PC-3 (cell line): Measurements from ENCODE around the gene SPSB1. TPM values are rescaled to one million over a fixed set of nuclear protein-coding genes. Genes with fewer than 3 reads are reported as not detected.

Experiments used
- ATAC-seq: fragments of 200-7000 bp; cut with Tn5 transposase; 2 replicates; pipeline ENCODE4 v1.9.1; 2020; ENCODE audit warnings: mild to moderate bottlenecking, moderate library complexity
- BruUV-seq: library from RNA; stranded (reverse); fragments of 400-500 nt; replicated peaks from 2 replicates; lab custom pipeline; 2021; lab: Mats Ljungman, UMichigan
- CTCF ChIA-PET: fragments of 300-600 bp; sonication (Branson Sonifier 250); formaldehyde crosslinking; loops from one replicate; lab custom pipeline; 2022; ENCODE audit warnings: antibody characterized with exemption; lab: Charles Lee
- POLR2A ChIA-PET: fragments of 300-600 bp; sonication (Branson Sonifier 250); formaldehyde crosslinking; loops from one replicate; lab custom pipeline; 2022; ENCODE audit warnings: antibody characterized with exemption; ENCODE audit not compliant: unreplicated experiment; lab: Charles Lee
- DNase-seq: peaks from one replicate; pipeline ENCODE4 v3.0.0-alpha.2; 2015
- H2AFZ ChIP-seq: fragments of 300-600 bp; sonication (generic); 2 replicates; pipeline ENCODE4 v1.6.0; 2016; ENCODE audit warnings: antibody characterized with exemption, low read length
- H3F3A ChIP-seq: fragments of 300-600 bp; sonication (generic); one replicate; pipeline ENCODE4 v1.6.0; 2017; ENCODE audit warnings: antibody characterized with exemption, low read length, control low read depth, mild to moderate bottlenecking; ENCODE audit not compliant: unreplicated experiment
- H3K27ac ChIP-seq: fragments of 300-600 bp; sonication (generic); 2 replicates; pipeline ENCODE4 v1.5.1; 2016; ENCODE audit warnings: mild to moderate bottlenecking, low read length
- H3K27me3 ChIP-seq: fragments of 300-600 bp; sonication (generic); 2 replicates; pipeline ENCODE4 v1.6.1; 2016; ENCODE audit warnings: low read length, mixed read lengths
- H3K36me3 ChIP-seq: fragments of 300-600 bp; sonication (generic); 2 replicates; pipeline ENCODE4 v1.6.1; 2016; ENCODE audit warnings: low read depth, mixed run types, low read length, mixed read lengths
- H3K4me1 ChIP-seq: fragments of 300-600 bp; sonication (generic); 2 replicates; pipeline ENCODE4 v1.5.1; 2016; ENCODE audit warnings: low read length; ENCODE audit not compliant: insufficient read depth
- H3K4me2 ChIP-seq: fragments of 300-600 bp; sonication (generic); 2 replicates; pipeline ENCODE4 v1.6.0; 2016; ENCODE audit warnings: low read length
- H3K4me3 ChIP-seq: fragments of 300-600 bp; sonication (generic); 2 replicates; pipeline ENCODE4 v1.5.1; 2016; ENCODE audit warnings: mild to moderate bottlenecking, low read length, mixed read lengths
- H3K79me2 ChIP-seq: fragments of 300-600 bp; sonication (generic); 2 replicates; pipeline ENCODE4 v1.6.1; 2017; ENCODE audit warnings: low read length, mixed read lengths
- H3K9ac ChIP-seq: fragments of 300-600 bp; sonication (generic); 2 replicates; pipeline ENCODE4 v1.6.0; 2016; ENCODE audit warnings: mild to moderate bottlenecking, low read length
- H3K9me2 ChIP-seq: fragments of 300-600 bp; sonication (generic); replicated peaks from 2 replicates; pipeline ENCODE4 v1.6.1; 2016; ENCODE audit warnings: mixed run types, low read length, mixed read lengths
- H3K9me3 ChIP-seq: fragments of 300-600 bp; sonication (generic); 2 replicates; pipeline ENCODE4 v1.6.1; 2016; ENCODE audit warnings: low read length, mixed read lengths
- H4K20me1 ChIP-seq: fragments of 300-600 bp; sonication (generic); 2 replicates; pipeline ENCODE4 v1.6.1; 2016; ENCODE audit warnings: low read length, mixed read lengths
- EZH2 ChIP-seq: fragments of 300-600 bp; sonication (generic); IDR thresholded peaks from one replicate; pipeline ENCODE4 v1.6.1; 2017; ENCODE audit warnings: antibody characterized with exemption, mild to moderate bottlenecking, low read length; ENCODE audit not compliant: unreplicated experiment
- EZH2phosphoT487 ChIP-seq: fragments of 300-600 bp; sonication (generic); IDR thresholded peaks from 2 replicates; pipeline ENCODE4 v1.6.1; 2018; ENCODE audit warnings: mild to moderate bottlenecking, antibody characterized with exemption, low read length, borderline replicate concordance
- intact Hi-C: fragments of 100-400 bp; cut with micrococcal nuclease; formaldehyde crosslinking; loops from 2 replicates; pipeline ENCODE4 v1.9.0; 2023
- total RNA-seq: library from RNA; depleted of rRNA; stranded (reverse); fragments of >200 nt; gene quantifications from 2 replicates; pipeline ENCODE4 v1.2.3, GENCODE V29; 2014
- TF ChIP-seq, protein P1 (sequence below): fragments of 300-600 bp; sonication (generic); conservative IDR thresholded peaks from 2 replicates; pipeline ENCODE4 v1.5.1; 2017; ENCODE audit warnings: antibody characterized with exemption, low read depth, mild to moderate bottlenecking, low read length

SPSB1 gene
- total RNA-seq, 1 experiment from 2014 or later = 18.1 TPM

DNA sequence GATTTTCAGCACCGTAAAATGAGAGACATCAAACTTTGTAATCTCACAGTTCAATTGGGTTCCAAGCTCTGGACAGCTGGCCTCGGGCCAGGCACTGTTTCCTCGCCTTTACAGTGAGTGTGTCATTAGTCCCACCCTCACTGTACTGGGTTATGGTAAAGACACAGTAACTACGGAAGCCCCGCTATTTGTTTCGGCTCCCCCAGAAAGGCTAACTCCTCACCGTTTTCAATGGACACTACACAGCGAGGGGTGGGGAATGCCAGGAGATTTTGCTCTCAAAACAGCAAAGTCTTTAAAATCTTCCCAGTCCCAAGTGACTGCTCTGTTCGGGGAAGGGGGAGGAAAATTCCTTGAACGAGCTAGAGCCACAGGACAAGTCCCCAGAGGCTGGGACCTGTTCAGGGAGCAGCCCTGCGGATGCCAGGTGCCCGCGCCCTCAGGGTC, 757 bp upstream of the SPSB1 start:
- no peak for TF ChIP-seq EZH2
- TF ChIP-seq EZH2phosphoT487 = no peak
- TF ChIP-seq, protein P1, sequence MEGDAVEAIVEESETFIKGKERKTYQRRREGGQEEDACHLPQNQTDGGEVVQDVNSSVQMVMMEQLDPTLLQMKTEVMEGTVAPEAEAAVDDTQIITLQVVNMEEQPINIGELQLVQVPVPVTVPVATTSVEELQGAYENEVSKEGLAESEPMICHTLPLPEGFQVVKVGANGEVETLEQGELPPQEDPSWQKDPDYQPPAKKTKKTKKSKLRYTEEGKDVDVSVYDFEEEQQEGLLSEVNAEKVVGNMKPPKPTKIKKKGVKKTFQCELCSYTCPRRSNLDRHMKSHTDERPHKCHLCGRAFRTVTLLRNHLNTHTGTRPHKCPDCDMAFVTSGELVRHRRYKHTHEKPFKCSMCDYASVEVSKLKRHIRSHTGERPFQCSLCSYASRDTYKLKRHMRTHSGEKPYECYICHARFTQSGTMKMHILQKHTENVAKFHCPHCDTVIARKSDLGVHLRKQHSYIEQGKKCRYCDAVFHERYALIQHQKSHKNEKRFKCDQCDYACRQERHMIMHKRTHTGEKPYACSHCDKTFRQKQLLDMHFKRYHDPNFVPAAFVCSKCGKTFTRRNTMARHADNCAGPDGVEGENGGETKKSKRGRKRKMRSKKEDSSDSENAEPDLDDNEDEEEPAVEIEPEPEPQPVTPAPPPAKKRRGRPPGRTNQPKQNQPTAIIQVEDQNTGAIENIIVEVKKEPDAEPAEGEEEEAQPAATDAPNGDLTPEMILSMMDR = no peak
- peak overlapping the region; percentile 55 for H3K27ac ChIP-seq
- peaks cover 36% of the 10 kb centered on the region for H3K79me2 ChIP-seq

GRCh38 chr1:9293241-9293532, 493 bp downstream of the SPSB1 start:
- peak overlapping the region; percentile 96 for H3K4me2 ChIP-seq
- ChIA-PET POLR2A (no interaction called here), CTCF (no interaction called here)
- no TSS peak for BruUV-seq
- H3K9ac ChIP-seq = peak overlapping the region; percentile 77
- no peak for DNase-seq
- no peaks in the 10 kb centered on the region for H3K27me3 ChIP-seq
- no peaks in the 10 kb centered on the region for H3K9me2 ChIP-seq
- H3K79me2 ChIP-seq = peaks cover 49% of the 10 kb centered on the region
- peak overlapping the region; percentile 85 for H3K27ac ChIP-seq
- H2AFZ ChIP-seq = no peak overlapping the region
- H3F3A ChIP-seq = peaks cover 4% of the 10 kb centered on the region
- peaks cover 13% of the 10 kb centered on the region; the same call in 1 of the 2 replicates for H4K20me1 ChIP-seq
- no peaks in the 10 kb centered on the region for H3K9me3 ChIP-seq
- peaks cover 41% of the 10 kb centered on the region for H3K4me1 ChIP-seq
- H3K4me3 ChIP-seq = peak overlapping the region; percentile 95
- TF ChIP-seq EZH2phosphoT487 (no peak), EZH2 (no peak)
- TF ChIP-seq, protein P1 = no peak
- peaks cover 4% of the 10 kb centered on the region for H3K36me3 ChIP-seq
- intact Hi-C loops = loop anchor here (5.0 kb wide), 4 partner anchors 119 to 279 kb away; no protein-coding TSS in a partner anchor
- ATAC-seq = no peak

More for the DNA sequence above, 757 bp upstream of the SPSB1 start:
- ChIA-PET CTCF (interaction anchor here (0.9 kb wide), 1 partner anchor 25 kb away, joined by 3 read pairs; no protein-coding TSS in a partner anchor), POLR2A (interaction anchor here (0.5 to 0.6 kb wide), 2 partner anchors 157 to 164 kb away, joined by 4 read pairs; no protein-coding TSS in a partner anchor)
- Histone ChIP-seq H3K9me3 (no peaks in the 10 kb centered on the region), H3K4me3 (peak overlapping the region; percentile 69), H3K4me2 (peak overlapping the region; percentile 91), H3K9me2 (no peaks in the 10 kb centered on the region), H4K20me1 (peaks cover 6% of the 10 kb centered on the region; the same call in 1 of the 2 replicates), H3F3A (peaks cover 4% of the 10 kb centered on the region), H3K9ac (peak overlapping the region; percentile 45), H2AFZ (peak overlapping the region; percentile 46), H3K36me3 (peaks cover 4% of the 10 kb centered on the region), H3K4me1 (peaks cover 41% of the 10 kb centered on the region), H3K27me3 (no peaks in the 10 kb centered on the region)
- ATAC-seq = peak; percentile 8
- no TSS peak for BruUV-seq
- DNase-seq = peak; percentile 81
- intact Hi-C loops = loop anchor here (5.0 kb wide), 4 partner anchors 120 to 280 kb away; no protein-coding TSS in a partner anchor
